Measurements from ENCODE around the gene SAYSD1.

SAYSD1 gene

GRCh38 chr6:39077882-39078594 lies 36.9 kb downstream of the SAYSD1 start:
- no peak for DNase-seq

- no peak for DNase-seq
Observed at GRCh38 chr6:39076623-39077535, 38.1 kb downstream of the SAYSD1 start.

- DNase-seq, result no peak
Observed at GRCh38 chr6:39075807-39076622, 39.0 kb downstream of the SAYSD1 start.

- DNase-seq, result no peak
Observed at GRCh38 chr6:39075010-39075686, 39.8 kb downstream of the SAYSD1 start.

GRCh38 chr6:39074486-39074885 lies 40.5 kb downstream of the SAYSD1 start:
- no peak for DNase-seq

GRCh38 chr6:39073471-39074355 lies 41.3 kb downstream of the SAYSD1 start:
- DNase-seq, result no peak

GRCh38 chr6:39072830-39073229 lies 42.2 kb downstream of the SAYSD1 start:
- DNase-seq, result no peak

GRCh38 chr6:39068391-39068790 lies 46.6 kb downstream of the SAYSD1 start:
- no peak for DNase-seq

- DNase-seq, result no peak
Observed at GRCh38 chr6:39065561-39065960, 49.4 kb downstream of the SAYSD1 start.

GRCh38 chr6:39063526-39063925 lies 51.5 kb downstream of the SAYSD1 start:
- DNase-seq, result no peak

GRCh38 chr6:39062014-39062740 lies 52.8 kb downstream of the SAYSD1 start:
- no peak for DNase-seq

- DNase-seq, result no peak
Observed at GRCh38 chr6:39061588-39061987, 53.4 kb downstream of the SAYSD1 start.

- no peak for DNase-seq
Observed at GRCh38 chr6:39061182-39061581, 53.8 kb downstream of the SAYSD1 start.

GRCh38 chr6:39060467-39061160 lies 54.4 kb downstream of the SAYSD1 start:
- no peak for DNase-seq

GRCh38 chr6:39059496-39060310 lies 55.3 kb downstream of the SAYSD1 start:
- DNase-seq, result no peak

- DNase-seq, result no peak
Observed at GRCh38 chr6:39058471-39059147, 56.4 kb downstream of the SAYSD1 start.

- no peak for DNase-seq
Observed at GRCh38 chr6:39057251-39058155, 57.5 kb downstream of the SAYSD1 start.

GRCh38 chr6:39056681-39057080 lies 58.3 kb downstream of the SAYSD1 start:
- no peak for DNase-seq
